HG03045 (cell line): ENCODE data around the gene STEAP1B.
"Not testable (repeated sequence)": the region's sequence is repeated elsewhere in the genome, so short reads cannot be mapped to it uniquely, and the experiment has no call there.

Source experiments
- ATAC-seq: cut with Tn5 transposase; IDR thresholded peaks from one replicate; pipeline ENCODE4 v1.9.1; 2021; ENCODE audit warnings: mild to moderate bottlenecking, moderate library complexity; ENCODE audit not compliant: unreplicated experiment

STEAP1B gene

GRCh38 chr7:22433165-22433700 is 66.8 kb downstream of the STEAP1B start:
- ATAC-seq, result not testable (repeated sequence)

DNA sequence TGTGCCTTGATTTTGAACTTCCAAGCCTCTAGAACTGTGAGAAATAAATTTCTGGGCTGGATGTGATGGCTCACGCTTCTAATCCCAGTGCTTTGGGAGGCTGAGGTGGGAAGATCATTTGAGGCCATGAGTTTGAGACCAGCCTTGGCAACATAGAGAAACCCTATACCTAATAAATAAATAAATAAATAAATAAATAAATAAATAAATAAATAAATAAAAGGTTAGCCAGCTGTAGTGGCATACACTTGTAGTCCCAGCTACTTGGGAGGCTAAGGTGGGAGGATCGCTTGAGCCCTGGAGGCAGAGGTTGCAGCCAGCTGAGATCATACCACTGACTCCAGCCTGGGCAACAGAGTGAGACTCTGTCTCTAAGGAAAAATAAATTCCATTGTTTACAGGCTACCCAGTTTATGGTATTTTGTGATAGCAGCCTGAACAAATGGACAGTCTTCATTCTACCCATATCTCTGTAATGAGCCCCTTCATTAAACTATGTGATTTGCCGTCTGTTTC is 67.7 kb downstream of the STEAP1B start:
- ATAC-seq, result no peak

DNA sequence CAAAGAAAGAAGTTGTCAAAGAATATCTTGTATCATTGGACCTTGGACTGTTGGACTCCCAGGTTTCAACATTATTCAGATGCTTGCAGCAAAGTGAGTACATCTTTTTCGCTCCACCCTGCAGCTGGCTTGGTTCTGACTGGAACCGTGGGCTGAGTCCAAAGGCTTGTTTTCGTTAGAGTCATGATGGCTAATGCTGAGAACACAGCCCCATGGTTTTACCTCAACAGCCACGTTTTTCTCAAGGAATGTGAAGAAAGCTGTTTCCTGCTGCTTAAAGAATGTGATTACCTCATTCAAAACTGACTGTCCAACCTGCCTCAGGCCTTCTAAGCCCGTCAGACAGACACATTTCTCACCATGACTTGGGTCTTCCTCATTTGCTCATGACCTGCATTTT is 69.5 kb downstream of the STEAP1B start:
- no peak for ATAC-seq

DNA sequence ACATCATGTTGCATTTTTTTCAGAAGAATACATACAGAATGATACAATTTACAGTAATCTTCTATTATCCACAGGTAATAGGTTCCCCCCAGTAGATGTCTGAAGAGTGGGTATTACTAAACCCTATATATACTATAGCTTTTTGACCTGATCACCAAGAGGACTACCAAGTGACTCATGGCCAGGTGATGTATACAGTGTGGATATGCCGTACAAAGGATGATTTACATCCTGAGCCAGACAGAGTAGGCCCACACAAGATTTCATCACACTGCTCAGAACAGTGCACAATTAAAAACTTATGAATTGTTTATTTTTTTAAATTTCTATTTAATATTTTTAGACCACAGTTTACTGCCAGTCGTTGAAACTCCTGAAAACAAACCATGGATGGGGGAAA is 70.6 kb downstream of the STEAP1B start:
- ATAC-seq, result no peak

DNA sequence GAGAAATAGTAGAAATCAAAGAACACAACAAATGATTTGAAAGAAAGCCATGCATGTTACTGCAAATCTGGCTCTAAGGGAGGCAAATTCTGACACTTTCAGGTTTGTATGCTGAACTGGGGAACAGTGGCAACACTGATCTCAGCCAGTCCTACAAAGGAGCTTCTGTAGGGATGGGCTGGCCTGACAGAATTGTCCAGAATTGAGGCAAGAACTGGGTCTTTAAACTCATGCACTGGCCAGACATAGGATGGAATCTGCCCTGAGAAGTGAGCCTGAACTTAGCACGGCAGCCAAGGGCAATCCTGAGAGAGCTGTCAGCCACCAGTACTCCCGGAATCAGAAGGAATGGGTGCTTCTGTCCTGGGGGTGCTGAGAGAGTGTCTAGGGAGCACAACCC is 72.1 kb downstream of the STEAP1B start:
- no peak for ATAC-seq

GRCh38 chr7:22427104-22427503 is 72.9 kb downstream of the STEAP1B start:
- ATAC-seq, result no peak

GRCh38 chr7:22426463-22427094 is 73.4 kb downstream of the STEAP1B start:
- no peak for ATAC-seq

- ATAC-seq, result no peak
These were observed 74.6 kb downstream of the STEAP1B start for GRCh38 chr7:22425361-22425760.

DNA sequence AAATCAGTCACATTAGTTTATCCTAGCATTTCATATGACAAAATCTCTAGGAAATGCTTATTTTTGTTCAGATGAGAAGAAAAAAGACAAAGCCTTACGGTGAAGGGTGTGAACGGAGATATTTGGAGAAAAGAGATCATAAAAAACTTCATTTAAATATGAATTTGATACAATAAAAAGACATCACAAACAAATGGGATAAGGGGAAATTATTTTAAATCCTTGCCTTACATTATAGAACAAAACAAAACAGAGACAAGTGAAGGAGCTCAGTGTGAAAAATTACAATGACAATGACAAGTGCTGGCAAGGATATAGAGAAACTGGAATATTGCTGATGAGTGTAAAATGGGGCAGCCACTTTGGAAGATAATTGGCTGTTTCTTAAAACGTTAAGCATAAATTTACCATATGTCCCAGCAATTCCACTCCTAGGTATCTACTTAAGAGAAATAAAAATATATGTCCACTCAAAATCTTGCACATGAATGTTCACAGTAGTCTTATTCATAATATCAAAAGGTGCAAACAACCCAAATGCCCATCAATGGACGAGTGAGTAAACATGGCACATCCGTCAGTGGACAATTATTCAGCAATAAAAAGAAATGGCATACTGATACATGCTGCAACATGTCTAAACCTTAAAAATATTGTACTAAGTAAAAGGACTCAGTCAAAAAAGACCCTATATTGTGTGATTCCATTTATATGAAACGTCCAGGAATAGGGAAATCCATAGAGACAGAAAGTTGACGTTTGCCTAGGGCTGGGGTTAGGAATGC is 77.0 kb downstream of the STEAP1B start:
- ATAC-seq, result no peak

- ATAC-seq, result no peak
These were observed 78.9 kb downstream of the STEAP1B start for GRCh38 chr7:22420973-22421635.

GRCh38 chr7:22420008-22420407 is 80.0 kb downstream of the STEAP1B start:
- no peak for ATAC-seq

- no peak for ATAC-seq
These were observed 80.5 kb downstream of the STEAP1B start for GRCh38 chr7:22419488-22419887.

DNA sequence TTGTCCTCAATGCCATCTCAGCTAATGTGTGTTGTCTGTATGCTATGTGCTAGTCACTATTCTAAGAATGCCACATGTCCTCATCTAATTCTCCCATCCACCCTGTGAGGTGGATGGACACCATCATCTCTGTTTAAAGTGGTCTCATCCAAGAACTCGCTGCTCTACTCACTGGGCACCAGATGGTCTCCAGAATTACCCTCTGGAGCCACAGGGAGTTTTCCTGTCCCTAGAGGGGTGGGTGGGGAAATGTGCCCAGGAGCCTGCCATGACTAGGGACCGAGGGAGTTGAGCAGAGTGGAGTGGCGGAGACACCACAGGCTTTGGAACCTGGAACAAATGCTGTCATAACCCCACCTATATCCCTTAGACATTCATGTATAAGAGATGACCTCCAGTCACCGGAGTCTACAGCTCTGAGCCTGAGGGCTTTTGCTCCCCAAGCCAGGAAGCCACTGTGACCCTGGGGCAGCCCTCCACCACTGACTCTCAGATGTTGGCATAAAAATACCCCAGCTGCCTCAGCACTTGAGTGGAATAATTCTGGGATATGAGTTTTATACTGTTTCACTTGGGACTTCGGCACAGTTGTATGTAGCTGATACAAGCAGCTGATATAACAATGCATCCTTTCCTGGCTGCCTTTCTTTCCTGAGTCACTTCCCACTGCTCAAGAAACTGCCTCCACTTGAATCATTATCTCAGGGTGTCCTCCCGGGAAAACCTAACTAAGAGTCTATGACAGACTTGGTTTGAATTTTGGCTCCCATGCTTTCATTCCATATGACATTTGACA is 81.5 kb downstream of the STEAP1B start:
- ATAC-seq, result no peak

- no peak for ATAC-seq
These were observed 82.1 kb downstream of the STEAP1B start for GRCh38 chr7:22417841-22418240.

- no peak for ATAC-seq
These were observed 82.6 kb downstream of the STEAP1B start for GRCh38 chr7:22417349-22417748.

DNA sequence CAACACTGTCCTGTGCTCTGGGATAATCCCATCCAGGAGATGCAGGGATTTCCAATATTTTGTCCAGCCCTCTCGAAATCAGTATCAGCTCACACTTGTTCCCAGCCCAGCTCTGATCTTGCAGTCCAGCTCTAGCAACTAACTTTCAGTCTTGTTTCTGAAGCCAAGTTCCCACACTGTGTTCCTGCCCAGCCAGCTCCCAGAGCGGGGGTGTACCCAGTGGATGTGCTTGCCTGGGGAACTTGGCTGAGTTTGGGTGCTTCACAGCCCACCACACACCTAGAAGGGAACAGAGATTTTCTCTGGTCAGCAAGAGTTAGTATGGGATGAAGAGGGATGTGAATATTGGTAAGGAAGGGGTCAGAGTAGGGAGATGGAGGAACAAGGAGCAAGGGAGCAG is 85.6 kb downstream of the STEAP1B start:
- ATAC-seq, result no peak

GRCh38 chr7:22413211-22413610 is 86.8 kb downstream of the STEAP1B start:
- no peak for ATAC-seq

- no peak for ATAC-seq
These were observed 87.9 kb downstream of the STEAP1B start for GRCh38 chr7:22411977-22412693.

- ATAC-seq, result no peak
These were observed 93.3 kb downstream of the STEAP1B start for GRCh38 chr7:22406715-22407114.

DNA sequence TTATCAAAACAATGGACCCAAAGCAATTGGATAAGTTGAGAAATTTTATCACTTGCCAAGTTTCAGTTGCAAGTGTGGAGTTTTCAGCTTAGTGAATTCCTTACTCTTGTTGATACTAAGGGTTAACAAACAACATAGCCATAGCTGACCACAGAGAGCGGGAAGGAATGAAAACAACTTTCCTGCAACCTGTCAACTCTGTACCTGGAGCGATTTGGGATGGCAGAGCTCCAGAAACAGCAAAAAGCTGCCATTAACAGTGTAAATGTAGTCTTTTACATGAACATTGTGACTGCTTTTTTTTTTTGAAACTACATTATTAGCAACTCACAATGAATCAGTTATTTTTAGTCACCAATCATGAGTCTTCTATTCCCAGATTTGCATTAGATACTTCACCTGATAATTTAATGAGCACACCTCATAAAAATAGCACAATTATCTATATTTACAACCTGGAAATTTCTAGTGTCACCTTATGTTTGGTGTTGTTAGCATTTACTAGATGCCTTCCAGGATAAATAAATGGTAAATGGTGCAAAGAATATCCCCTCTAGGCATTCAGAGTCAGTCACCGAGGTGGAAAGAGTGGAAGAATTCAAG is 95.5 kb downstream of the STEAP1B start:
- ATAC-seq, result no peak
